GM19351 (cell line): ENCODE results near the gene ZNF546.
"Not testable (repeated sequence)": the region's sequence is repeated elsewhere in the genome, so short reads cannot be mapped to it uniquely, and the experiment has no call there.

Source experiments
- ATAC-seq: cut with Tn5 transposase; IDR thresholded peaks from one replicate; pipeline ENCODE4 v1.9.1; 2021; ENCODE audit warnings: mild to moderate bottlenecking, moderate library complexity; ENCODE audit not compliant: unreplicated experiment

Gene ZNF546

DNA sequence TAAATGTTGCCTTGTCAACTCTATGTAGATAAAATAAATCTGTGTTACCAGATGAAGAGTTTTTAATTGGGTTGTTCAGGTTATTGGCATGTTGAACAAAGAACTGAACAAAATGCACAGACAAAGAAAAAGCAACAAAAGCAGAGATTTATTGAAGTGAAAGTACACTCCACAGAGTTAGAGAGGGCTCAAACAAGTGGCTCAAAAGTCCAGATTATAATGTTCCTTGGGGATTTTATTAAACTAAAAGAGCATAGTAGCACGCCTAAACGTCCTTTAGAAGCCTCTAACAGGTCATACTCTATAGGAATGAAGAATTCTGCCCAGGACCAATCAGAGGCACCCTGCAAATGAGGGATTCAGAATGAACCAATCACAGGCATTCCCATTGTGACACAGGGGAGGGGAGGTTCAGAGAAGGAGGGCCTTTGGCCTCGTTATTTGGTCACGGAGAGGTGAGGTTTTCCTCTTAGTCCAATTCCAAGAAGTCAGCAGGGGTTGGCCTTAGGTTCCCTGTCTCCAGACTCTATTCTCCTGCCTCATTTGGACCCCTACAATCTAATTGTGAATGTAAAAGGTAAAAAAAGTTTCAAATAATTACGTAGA lies 13.1 kb upstream of the ZNF546 start:
- no peak for ATAC-seq

DNA sequence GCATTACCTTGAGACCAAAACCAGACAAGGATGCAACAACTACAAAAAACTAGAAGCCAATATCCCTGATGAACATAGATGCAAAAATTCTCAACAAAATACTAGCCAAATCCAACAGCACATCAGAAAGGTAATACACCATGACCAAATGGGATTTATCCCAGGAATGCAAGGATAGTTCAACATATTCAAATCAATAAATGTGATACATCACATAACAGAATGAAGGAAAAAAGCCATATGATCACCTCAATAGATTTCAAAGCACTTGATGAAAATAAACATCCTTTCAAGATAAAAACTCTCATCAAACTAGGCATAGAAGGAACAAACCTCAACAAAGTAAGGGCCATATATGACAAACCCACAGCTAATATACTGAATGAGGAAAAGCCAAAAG lies 10.2 kb upstream of the ZNF546 start:
- ATAC-seq, result no peak

DNA sequence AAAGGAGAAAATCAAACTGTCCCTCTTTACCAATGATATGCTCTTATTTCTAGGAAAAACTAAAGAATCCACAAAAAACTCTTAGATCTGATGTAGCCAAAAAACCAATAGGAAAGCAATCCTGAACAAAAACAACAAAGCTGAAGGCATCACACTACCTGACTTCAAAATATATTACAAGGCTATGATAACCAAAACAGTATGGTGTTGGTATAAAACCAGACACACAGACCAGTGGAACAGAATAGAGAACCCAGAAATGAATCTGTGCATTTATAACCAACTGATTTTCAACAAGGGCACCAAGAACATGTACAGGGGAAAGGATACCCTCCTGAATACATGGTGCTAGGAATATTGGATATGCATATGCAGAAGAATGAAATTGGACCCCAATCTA lies 9.7 kb upstream of the ZNF546 start:
- no peak for ATAC-seq

DNA sequence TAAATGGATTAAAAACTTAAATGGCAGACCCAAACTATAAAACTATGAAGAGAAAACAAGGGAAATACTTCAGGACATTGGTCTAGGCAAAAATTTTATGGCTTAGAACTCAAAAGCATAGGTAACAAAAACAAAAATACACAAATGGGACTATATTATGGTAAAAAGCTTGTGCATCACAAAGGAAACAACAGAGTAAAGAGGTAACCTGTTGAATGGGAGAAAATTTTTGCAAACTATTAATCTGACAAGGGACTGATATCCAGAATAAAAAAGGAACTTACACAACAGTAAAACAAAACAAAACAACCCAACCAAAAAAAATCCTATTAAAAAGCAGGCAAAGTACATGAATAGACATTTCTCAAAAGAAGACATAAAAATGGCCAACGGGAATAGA lies 9.3 kb upstream of the ZNF546 start:
- ATAC-seq, result no peak

- ATAC-seq, result no peak
These were observed 3.3 kb upstream of the ZNF546 start for GRCh38 chr19:39993605-39994004.

DNA sequence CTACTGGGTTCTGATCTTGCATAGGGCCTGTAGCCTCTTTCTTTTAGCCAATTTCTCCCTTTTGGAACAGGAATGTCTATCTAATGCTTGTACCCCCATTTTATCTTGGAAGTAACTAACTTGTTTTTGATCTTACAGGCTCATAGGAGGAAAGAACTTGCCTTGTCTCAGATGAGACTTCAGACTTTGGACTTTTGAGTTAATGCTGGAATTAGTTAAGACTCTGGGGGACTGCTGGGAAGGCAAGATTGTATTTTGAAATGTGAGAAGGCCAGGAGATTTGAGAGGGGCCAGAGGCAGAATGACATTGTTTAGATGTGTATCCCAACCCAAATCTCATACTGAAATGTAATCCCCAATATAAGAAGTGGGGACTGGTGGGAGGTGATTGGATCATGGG lies 2.5 kb upstream of the ZNF546 start:
- no peak for ATAC-seq

GRCh38 chr19:39995794-39996193 lies 1.1 kb upstream of the ZNF546 start:
- ATAC-seq, result no peak

- ATAC-seq, result peak; percentile 26
These were observed 546 bp upstream of the ZNF546 start for GRCh38 chr19:39996218-39996810.

GRCh38 chr19:39997638-39998216 lies 867 bp downstream of the ZNF546 start:
- no peak for ATAC-seq

GRCh38 chr19:39998501-39998900 lies 1.6 kb downstream of the ZNF546 start:
- ATAC-seq, result no peak

DNA sequence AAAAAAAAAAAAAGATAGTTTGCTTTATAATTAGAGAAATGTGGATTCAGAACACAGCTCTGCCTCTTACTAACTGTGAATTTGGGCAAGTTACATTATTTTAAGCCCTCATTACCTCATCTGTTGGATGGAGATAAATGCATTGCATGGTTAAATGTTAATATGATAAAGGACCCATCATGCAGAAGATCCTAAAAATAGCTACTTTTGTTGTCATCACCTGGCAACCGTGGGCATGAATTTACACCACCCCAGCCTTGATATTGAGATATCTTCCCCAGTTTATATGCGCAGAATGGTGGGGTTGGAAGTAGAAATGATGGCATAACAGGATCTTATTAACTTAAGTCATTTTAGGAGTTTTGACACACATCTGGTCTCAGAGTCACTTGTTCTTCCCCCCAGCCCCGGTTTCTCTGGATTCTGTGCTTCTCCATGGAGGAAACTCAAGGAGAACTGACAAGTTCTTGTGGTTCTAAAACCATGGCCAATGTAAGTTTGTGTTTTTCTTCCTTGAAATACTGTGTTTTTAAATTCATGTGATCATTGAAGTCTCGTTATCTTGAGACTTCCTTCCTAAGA lies 8.9 kb downstream of the ZNF546 start:
- ATAC-seq, result no peak

- no peak for ATAC-seq
These were observed 9.4 kb downstream of the ZNF546 start for GRCh38 chr19:40006273-40006691.

DNA sequence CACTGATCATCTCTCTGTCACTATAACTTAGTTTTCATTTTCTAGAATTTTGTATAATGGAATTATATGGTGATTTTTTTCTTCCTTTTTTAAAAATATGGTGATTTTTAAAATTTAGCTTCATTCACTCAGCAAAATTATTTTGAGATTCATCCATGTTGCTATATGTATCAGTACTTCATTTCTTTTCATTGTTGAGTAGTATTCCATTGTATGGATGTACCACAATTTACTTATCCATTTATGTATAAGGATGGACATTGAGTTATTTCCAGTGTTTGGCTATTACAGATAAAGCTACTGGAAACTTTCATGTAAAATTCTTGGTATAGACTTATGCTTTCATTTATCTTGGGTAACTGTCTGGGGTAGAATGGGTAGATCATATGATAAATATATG lies 12.8 kb downstream of the ZNF546 start:
- ATAC-seq, result no peak

- ATAC-seq, result no peak
These were observed 17.1 kb downstream of the ZNF546 start for GRCh38 chr19:40013991-40014390.

GRCh38 chr19:40023969-40024368 lies 27.1 kb downstream of the ZNF546 start:
- no peak for ATAC-seq

GRCh38 chr19:40025938-40026596 lies 29.2 kb downstream of the ZNF546 start:
- ATAC-seq, result no peak

- ATAC-seq, result no peak
These were observed 29.7 kb downstream of the ZNF546 start for GRCh38 chr19:40026597-40026970.

- no peak for ATAC-seq
These were observed 37.2 kb downstream of the ZNF546 start for GRCh38 chr19:40033989-40034560.

- ATAC-seq, result no peak
These were observed 39.1 kb downstream of the ZNF546 start for GRCh38 chr19:40035996-40036395.

GRCh38 chr19:40038047-40038446 lies 41.2 kb downstream of the ZNF546 start:
- ATAC-seq, result not testable (repeated sequence)

- ATAC-seq, result not testable (repeated sequence)
These were observed 44.9 kb downstream of the ZNF546 start for GRCh38 chr19:40041718-40042117.
